Vagina (tissue), 2 donors: ENCODE measurements around the gene CUL9.

Experiments
- POLR2A ChIP-seq, 2 donors: fragments of 450-650 bp; IDR thresholded peaks; one replicate each; pipeline ENCODE4 v1.6.1; 2017; ENCODE audit warnings: antibody characterized with exemption in 2 of 2, mild to moderate bottlenecking in 2 of 2, moderate library complexity in 2 of 2
- POLR2AphosphoS5 ChIP-seq, 2 donors: sonication (generic); formaldehyde crosslinking; IDR thresholded peaks; one replicate each; pipeline ENCODE4 v1.9.0; 2017; ENCODE audit warnings: antibody characterized with exemption in 2 of 2, mild to moderate bottlenecking in 2 of 2, low read depth in 1 of 2; ENCODE audit not compliant: insufficient read depth in 1 of 2
- TF ChIP-seq, protein P1 (sequence below), 3 experiments: fragments of 450-650 bp in 2 of 3; fragments of 200-600 bp in 1 of 3; sonication (generic) in 1 of 3; IDR thresholded peaks; one replicate each; pipeline ENCODE4 v1.5.1; 2017 to 2019; ENCODE audit warnings: antibody characterized with exemption in 3 of 3, mild to moderate bottlenecking in 2 of 3, moderate library complexity in 2 of 3

DNA sequence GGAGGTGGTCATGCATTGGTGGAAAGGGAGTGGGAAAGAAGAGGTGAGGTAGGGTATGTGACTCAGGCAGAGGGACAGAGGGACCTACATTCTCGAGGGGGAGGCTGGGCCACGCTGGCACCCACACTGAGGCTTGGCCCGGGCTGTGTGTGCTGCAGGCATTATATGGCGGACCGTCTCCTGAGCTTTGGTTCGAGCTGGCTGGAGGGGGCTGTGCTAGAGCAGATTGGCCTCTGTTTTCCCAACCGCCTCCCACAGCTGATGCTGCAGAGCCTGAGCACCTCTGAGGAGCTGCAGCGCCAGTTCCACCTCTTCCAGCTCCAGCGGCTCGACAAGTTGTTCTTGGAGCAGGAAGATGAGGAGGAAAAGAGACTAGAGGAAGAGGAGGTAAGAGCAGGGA is 23.9 kb downstream of the CUL9 start:
- TF ChIP-seq POLR2A (IDR thresholded peaks at IDR 0.05) (no peak), POLR2AphosphoS5 (IDR thresholded peaks at IDR 0.05; ENCODE audit: insufficient read depth in 1 of 2, low read depth in 1 of 2) (no peak)
- TF ChIP-seq, protein P1, sequence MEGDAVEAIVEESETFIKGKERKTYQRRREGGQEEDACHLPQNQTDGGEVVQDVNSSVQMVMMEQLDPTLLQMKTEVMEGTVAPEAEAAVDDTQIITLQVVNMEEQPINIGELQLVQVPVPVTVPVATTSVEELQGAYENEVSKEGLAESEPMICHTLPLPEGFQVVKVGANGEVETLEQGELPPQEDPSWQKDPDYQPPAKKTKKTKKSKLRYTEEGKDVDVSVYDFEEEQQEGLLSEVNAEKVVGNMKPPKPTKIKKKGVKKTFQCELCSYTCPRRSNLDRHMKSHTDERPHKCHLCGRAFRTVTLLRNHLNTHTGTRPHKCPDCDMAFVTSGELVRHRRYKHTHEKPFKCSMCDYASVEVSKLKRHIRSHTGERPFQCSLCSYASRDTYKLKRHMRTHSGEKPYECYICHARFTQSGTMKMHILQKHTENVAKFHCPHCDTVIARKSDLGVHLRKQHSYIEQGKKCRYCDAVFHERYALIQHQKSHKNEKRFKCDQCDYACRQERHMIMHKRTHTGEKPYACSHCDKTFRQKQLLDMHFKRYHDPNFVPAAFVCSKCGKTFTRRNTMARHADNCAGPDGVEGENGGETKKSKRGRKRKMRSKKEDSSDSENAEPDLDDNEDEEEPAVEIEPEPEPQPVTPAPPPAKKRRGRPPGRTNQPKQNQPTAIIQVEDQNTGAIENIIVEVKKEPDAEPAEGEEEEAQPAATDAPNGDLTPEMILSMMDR (IDR thresholded peaks at IDR 0.05): no peak
